Sigmoid colon (tissue), 7 donors: ENCODE data around the gene CALML4. TPM values are rescaled to one million over a fixed set of nuclear protein-coding genes. Genes with fewer than 3 reads are reported as not detected.

Experiments used
- polyA plus RNA-seq, 3 donors: library from polyadenylated mRNA; stranded (reverse); fragments of 200-250 nt; gene quantifications; one replicate each; pipeline ENCODE4 v1.2.3, GENCODE V29; 2013
- total RNA-seq, 4 donors: library from RNA; depleted of rRNA; stranded (reverse); fragments of >200 nt; gene quantifications; one replicate each; pipeline ENCODE4 v1.1.0, GENCODE V29; 2016
- donor health status: healthy with polysubstance abuse.
- donor health status: Bipolar disorder and iron deficiency.
- donor health status: healthy.

CALML4 gene
- total and polyA plus RNA-seq, 7 donors: 3.9 to 309 (median 10.9) TPM

Other genes with a start within 250 kb of the CALML4 start
- gene PIAS1, start 151.0 kb downstream of the CALML4 start, total RNA-seq: 10 to 100 TPM; 55.9 to 75.4 (median 66.9) TPM
- 10 to 100 TPM in 1 of 3 donors, 1 to 10 TPM in 2; 7.2 to 11.8 (median 7.9) TPM for gene PIAS1, start 151.0 kb downstream of the CALML4 start, polyA plus RNA-seq
- gene CLN6, start 24.4 kb upstream of the CALML4 start, total RNA-seq: 10 to 100 TPM in 3 of 4 donors, 1 to 10 TPM in 1; 9.3 to 17.4 (median 12.7) TPM
- 10 to 100 TPM in 1 of 3 donors, 1 to 10 TPM in 2; 5.4 to 43.3 (median 7.2) TPM for gene CLN6, start 24.4 kb upstream of the CALML4 start, polyA plus RNA-seq
- gene FEM1B, start 72.4 kb upstream of the CALML4 start, total RNA-seq: 10 to 100 TPM; 54.7 to 64.2 (median 62.8) TPM
- 10 to 100 TPM; 11.4 to 12.9 (median 11.6) TPM for gene FEM1B, start 72.4 kb upstream of the CALML4 start, polyA plus RNA-seq
- gene ITGA11, start 226.8 kb upstream of the CALML4 start, total RNA-seq: 1 to 10 TPM in 3 of 4 donors, under 1 TPM in 1; 0.95 to 6.1 (median 2.7) TPM
- 1 to 10 TPM in 1 of 3 donors, under 1 TPM in 2; 0.71 to 2.4 (median 0.92) TPM for gene ITGA11, start 226.8 kb upstream of the CALML4 start, polyA plus RNA-seq